NCI-H187 treated with DMSO at 0.1 percent for 48 hours (cell line): ENCODE measurements around the gene APLF.
"Not testable (repeated sequence)": the region's sequence is repeated elsewhere in the genome, so short reads cannot be mapped to it uniquely, and the experiment has no call there.

ENCODE experiments used
- DNase-seq: peaks from one replicate; lab custom pipeline; 2025; lab: John Stamatoyannopoulos, UW

APLF gene

GRCh38 chr2:68476454-68476853 lies 9.1 kb downstream of the APLF start:
- DNase-seq: no peak

- no peak for DNase-seq
Measured at GRCh38 chr2:68478688-68479087, 11.3 kb downstream of the APLF start.

DNA sequence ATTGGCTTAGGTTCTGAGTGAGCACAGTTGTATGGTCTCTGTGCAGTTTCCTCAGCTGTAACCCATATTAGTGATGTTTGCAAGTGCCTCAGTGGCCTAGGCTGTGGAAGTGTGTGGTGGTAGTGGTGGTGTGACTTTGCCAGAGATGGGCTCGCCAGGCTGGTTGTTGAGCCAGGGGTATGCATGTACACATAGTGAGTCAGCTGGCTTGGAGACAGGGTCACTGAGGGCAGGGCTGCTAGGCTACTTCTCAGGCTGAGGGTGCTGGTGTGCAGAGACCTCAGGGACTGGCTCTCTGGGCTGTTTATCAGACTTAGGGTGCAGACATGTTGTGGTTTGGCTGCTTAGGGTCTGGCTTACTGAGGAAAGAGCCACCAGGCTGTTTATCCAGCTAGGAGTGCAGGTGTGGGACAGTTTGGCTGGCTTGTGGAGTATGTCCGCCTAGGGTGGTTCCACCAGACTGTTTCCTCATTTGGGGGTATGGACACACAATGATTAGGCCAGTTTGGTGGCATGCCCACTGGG lies 15.0 kb downstream of the APLF start:
- no peak for DNase-seq

DNA sequence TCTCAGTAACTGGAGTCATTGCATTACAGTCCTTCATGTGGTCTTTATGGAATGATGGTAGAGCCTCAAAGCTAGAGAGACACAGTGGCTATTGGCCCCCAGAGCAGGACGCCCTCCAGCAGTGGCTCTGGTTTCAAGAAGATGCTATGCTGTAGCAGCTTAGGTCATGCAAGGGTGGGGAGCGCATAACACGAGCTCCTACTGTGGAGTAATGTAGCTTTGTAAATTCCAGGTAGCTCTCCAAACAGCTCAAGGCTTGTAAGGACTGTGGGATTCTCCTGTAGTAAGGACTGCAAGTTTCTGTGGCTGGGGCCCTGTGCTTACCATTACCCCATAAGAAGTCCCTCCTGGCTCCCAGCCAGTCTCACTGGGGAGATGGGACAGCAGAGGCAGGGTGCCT lies 15.6 kb downstream of the APLF start:
- DNase-seq: no peak

GRCh38 chr2:68487773-68488355 lies 20.5 kb downstream of the APLF start:
- no peak for DNase-seq

- DNase-seq: not testable (repeated sequence)
Measured at GRCh38 chr2:68488605-68489004, 21.2 kb downstream of the APLF start.

GRCh38 chr2:68489282-68489681 lies 21.9 kb downstream of the APLF start:
- DNase-seq: no peak

DNA sequence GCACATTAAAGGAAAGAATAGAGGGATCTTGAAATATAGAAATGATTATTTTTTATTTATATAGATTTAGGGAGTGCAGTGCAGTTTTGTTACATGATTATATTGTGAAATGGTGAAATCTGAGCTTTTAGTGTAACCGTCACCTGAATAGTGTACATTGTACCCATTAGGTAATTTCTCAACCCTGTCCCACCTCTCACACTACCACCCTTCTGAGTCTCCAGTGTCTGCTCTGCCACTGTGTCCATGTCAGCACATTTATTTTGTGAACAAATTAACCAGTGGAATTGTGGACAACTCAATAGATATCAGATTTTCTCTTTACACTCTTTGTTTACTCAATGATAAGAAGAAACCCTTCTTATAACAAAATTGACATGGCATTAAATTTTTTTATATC lies 24.2 kb downstream of the APLF start:
- DNase-seq: no peak

DNA sequence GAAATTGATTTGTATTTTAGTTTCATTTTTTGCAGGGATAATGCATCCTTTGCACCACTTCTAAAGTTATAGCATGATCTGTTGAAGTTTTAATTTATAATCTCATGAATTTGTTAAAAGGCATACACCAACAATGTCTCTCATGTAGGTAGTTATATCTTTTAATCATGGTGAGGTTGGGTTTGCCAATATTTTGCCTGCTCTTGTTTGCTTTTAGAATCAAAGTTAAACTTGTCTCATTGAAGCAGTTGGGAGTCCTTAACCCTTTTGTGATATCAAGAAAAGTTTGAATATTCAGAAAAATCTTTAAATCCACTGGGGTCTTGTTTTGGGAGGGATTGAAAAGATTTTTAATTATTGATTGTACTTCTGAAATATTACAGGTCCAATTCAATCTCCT lies 31.7 kb downstream of the APLF start:
- no peak for DNase-seq

- no peak for DNase-seq
Measured at GRCh38 chr2:68500649-68501048, 33.3 kb downstream of the APLF start.

- DNase-seq: no peak
Measured at GRCh38 chr2:68501768-68502167, 34.4 kb downstream of the APLF start.

DNA sequence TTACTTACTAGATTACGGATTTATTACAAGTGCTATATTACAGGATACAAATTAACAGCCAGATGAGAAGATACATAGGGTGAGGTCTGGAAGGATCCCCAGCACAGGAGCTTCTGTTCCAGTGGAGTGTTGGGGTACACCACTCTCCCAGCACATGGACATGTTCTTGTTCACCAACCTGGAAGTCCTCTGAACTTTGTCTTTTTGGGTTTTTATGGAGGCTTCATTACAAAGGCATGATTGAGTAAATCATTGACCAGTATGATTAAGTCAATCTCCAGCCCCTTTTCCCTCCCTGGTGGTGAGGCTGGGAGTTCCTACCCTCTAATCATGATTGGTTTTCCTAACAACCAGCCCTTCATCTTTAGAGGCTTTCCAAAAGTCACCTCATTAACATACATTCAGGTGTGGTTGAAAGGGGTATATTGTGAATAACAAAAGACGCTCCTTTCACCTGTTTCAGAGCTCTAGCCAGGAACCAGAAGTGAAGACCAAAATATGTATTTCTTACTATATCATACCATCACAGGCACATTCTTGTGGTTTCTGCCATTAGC lies 38.3 kb downstream of the APLF start:
- DNase-seq: no peak

DNA sequence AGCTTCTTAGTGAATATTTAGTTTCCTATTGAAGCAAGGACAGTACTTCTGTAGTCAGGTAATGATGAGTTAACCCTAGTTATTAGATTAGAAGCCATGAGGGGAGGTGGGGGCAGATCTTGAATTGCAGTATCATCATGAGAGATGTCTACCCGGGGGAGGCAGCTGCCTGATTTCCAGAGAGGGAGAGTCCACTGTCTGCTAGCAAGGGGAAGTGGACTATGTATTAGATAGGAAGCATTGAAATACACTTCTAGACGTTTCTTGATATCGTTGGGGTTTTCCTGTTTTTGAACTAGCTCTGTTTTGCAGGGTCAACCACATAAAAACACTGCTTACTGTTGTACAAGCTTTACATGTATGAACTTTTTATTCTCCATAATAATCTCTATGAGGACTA lies 38.8 kb downstream of the APLF start:
- DNase-seq: no peak

DNA sequence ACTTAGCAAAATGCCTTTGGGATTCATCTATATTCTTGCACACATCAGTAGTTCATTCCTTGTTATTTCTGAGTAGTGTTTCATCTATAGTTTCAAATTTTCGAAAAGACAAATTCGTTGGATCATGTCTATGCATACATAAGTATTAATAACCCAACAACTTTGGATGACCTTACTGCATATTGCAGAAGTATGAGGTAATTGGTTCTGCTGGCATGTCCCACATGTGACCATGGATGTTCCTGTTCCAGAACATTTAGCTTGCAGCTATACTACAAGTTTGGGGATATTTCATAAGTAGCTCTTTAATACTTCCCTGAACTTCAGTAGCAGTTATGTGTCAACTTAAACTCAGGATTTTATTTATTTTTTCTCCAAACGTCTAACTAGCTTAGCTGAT lies 44.9 kb downstream of the APLF start:
- DNase-seq: no peak

- no peak for DNase-seq
Measured at GRCh38 chr2:68512966-68513365, 45.6 kb downstream of the APLF start.

GRCh38 chr2:68514316-68514929 lies 47.0 kb downstream of the APLF start:
- DNase-seq: no peak

DNA sequence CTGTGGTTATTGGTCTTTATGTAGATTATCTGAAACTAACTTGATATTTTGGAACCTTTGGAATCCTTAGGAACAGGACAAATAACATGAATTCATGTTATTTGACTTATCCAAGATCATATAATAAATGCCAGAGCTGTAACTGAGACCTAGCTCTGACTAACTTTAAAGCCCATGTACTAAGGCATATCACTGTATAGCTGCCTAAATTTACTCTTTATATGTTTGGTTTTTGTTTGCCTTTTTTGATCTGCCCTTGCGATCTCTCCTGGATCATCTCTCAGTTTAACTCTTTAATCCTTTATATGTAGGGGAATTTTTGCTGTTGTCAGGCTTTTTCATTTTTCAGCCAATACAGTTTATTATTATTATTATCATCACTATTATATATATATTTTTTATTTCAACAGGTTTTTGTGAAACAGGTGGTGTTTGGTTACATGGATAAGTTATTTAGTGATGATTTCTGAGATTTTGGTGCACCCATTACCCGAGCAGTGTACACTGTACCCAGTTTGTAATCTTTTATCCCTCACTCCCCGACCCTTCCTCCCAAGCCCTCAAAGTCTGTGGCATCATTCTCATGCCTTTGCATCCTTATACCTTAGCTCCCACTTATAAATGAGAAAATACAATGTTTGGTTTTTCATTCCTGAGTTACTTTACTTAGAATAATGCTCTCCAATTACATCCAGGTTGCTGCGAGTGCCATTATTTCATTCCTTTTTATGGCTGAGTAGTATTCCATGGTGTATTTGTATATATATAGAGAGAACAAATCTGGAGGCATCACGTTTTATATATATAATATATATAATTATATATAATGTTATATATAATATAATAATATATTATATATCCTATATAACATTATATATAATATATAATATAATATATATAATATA lies 48.9 kb downstream of the APLF start:
- no peak for DNase-seq

- no peak for DNase-seq
Measured at GRCh38 chr2:68519236-68519635, 51.9 kb downstream of the APLF start.

DNA sequence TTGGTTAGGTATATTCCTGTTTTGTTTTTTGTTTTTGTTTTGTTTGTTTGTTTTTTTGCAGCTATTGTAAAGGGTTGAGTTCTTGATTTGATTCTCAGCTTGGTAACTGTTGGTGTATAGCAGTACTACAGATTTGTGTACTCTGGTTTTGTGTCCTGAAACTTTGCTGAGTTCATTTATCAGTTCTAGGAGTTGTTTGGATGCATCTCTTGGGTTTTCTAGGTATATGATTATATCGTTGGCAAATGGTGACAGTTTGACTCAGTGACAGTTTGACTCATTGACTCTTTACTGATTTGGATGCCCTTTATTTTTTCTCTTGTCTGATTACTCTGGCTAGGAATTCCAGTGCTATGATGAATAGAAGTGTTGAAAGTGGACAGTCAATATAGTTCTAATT lies 53.7 kb downstream of the APLF start:
- no peak for DNase-seq

- not testable (repeated sequence) for DNase-seq
Measured at GRCh38 chr2:68526943-68527342, 59.6 kb downstream of the APLF start.

- DNase-seq: not testable (repeated sequence)
Measured at GRCh38 chr2:68527343-68528081, 60.1 kb downstream of the APLF start.

DNA sequence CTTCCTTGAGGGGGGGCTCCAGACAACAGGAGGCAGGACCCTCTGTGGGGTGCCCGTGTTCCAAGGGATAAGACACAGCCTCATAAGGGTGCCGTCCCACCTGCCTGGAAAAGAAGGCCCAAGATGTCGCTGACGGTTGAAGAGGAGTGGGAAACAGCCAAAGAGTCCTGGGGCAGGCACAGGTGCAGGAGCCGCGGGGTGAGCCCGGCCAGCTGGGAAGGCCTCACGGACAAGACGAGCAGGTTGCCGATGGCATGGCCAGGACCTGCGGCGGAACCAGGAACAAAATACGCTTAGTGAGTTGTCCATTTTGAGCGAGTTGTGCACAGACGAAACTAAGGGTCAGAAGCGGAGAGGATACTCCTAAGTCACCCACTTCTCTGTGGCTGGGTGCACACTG lies 61.8 kb downstream of the APLF start:
- DNase-seq: not testable (repeated sequence)
